GM20000 (cell line): Measurements from ENCODE around the gene TSPAN12.

Source experiments
- DNase-seq: peaks from one replicate; pipeline ENCODE4 v3.0.0; 2012; ENCODE audit warnings: low spot score
- CTCF ChIP-seq: IDR thresholded peaks from 2 replicates; pipeline ENCODE4 v1.5.1; 2012; ENCODE audit warnings: mild to moderate bottlenecking, control low read depth; ENCODE audit errors: extremely low read depth, missing control alignments

Gene TSPAN12

GRCh38 chr7:120828528-120828927, 29.4 kb downstream of the TSPAN12 start:
- TF ChIP-seq CTCF, result no peak
- DNase-seq, result no peak

- no peak for TF ChIP-seq CTCF
- DNase-seq, result no peak
These were observed 30.4 kb downstream of the TSPAN12 start for GRCh38 chr7:120827371-120828118.

GRCh38 chr7:120825576-120825975, 32.4 kb downstream of the TSPAN12 start:
- no peak for DNase-seq
- no peak for TF ChIP-seq CTCF

- DNase-seq, result no peak
- TF ChIP-seq CTCF, result no peak
These were observed 32.8 kb downstream of the TSPAN12 start for GRCh38 chr7:120825152-120825551.

GRCh38 chr7:120819861-120820260, 38.1 kb downstream of the TSPAN12 start:
- no peak for DNase-seq
- peak; percentile 9 for TF ChIP-seq CTCF

- no peak for TF ChIP-seq CTCF
- DNase-seq, result no peak
These were observed 40.1 kb downstream of the TSPAN12 start for GRCh38 chr7:120817851-120818250.

GRCh38 chr7:120814253-120814939, 43.5 kb downstream of the TSPAN12 start:
- TF ChIP-seq CTCF, result no peak
- DNase-seq, result no peak
